Neural cell (in vitro differentiated cells): Measurements from ENCODE around the gene TRMT1L.

ENCODE experiments used
- CTCF ChIP-seq: fragments of 450-650 bp; IDR thresholded peaks from 2 replicates; pipeline ENCODE4 v1.5.1; 2014; ENCODE audit warnings: antibody characterized with exemption, mild to moderate bottlenecking, moderate library complexity; ENCODE audit not compliant: poor library complexity, severe bottlenecking
- MXI1 ChIP-seq: fragments of 450-650 bp; conservative IDR thresholded peaks from 2 replicates; pipeline ENCODE4 v1.6.1; 2014; ENCODE audit warnings: antibody characterized with exemption, mild to moderate bottlenecking; ENCODE audit not compliant: poor library complexity, severe bottlenecking

- TF ChIP-seq CTCF (no peak), MXI1 (no peak)
These were observed 5.7 kb upstream of the TRMT1L start for GRCh38 chr1:185162491-185162890.
